ENCODE measurements around the gene HOXA13.

The HOXA13 gene

DNA sequence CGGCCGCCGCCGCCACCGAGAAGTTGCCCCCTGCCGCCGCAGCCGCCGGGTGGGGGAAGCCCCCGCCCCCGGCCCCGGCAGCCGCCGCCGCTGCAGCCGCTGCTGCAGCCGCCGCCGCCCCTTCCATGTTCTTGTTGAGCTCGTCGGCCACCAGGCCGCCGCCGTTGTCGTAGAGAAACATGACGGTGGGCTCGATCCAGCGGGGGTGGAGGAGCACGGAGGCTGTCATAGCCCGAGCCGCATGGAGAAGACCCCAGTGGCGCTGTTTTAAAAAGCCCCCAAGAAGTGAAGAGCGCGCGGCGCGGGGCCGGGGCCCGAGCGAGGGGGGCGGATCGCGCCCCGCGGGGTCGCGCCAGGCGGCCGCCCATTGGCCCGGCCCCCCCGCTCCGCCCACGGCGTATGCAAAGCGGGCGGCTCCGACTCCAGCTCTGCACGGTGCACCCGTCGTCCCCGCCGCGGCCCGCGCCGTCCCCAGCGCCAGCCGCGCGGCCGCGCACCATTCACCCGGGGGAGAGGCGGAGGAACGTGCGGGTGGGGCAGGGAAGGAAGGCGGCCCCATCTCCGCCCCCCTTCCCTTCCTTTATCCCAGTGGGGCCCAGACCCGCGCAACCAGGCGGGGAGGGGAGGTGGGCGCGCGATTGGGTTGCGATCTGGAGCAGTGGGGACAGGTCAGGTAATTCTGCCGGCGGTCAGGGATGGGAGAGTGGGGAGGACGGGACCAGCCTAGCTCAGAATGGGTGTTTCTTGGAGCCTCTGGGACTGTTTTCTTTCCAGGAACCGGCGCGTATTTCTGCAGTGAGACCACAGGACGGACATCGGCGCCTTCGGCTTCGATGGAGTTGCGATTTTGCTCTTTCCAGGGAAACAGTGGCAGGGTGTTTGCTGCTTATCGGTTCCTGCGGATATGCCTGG lies at the start of gene HOXA13:
Gene HOXA13 (minus strand): TSS at position 243 of the 912 bp plus-strand sequence. CDS start 14 bp downstream, at position 229.
- no peak for DNase-seq (ENCODE audit: low read depth in 1 of 2, low spot score in 1 of 2)

DNA sequence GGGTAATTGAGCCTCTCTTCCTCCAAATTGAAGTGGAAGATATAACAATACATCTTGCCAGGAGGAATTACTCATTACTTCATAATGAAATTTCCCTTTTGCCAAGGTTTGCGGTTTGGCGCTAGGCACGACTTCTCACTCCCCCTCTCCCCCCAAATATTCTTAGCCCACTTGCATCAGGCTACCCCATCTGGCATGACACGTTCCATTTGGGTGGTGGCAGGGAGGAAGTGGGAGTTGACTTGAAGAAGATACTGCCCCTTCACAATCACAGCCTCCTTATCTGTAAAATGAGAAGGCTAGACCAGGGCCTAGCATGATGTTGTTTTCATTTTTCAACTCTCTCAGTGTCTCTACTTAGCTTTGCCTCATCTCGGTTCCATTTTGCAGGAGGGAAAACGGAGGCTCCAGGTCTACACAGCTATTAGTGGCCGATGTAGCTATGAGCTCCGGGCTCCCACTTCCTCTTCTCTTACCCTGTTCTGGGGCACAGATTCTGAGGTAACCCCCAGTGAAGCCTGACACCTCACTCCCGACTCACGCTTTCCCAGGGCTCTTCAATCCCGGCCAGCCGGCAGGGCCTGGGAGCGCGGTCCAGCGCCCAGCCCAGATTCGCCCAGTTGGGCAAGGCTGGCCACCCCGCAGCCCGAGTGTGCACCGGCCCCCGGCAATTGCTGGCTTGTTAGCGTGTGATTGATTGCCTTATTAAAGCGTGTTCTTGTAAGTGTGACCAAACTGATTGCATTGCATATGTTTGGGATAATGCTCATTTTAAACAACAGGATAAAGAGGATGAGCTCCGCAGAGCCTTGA lies 49.2 kb upstream of the HOXA13 start:
- no peak for DNase-seq (ENCODE audit: low read depth in 1 of 2, low spot score in 1 of 2)

GRCh38 chr7:27248427-27248806 lies 48.5 kb upstream of the HOXA13 start:
- DNase-seq (ENCODE audit: low read depth in 1 of 2, low spot score in 1 of 2) = no peak

DNA sequence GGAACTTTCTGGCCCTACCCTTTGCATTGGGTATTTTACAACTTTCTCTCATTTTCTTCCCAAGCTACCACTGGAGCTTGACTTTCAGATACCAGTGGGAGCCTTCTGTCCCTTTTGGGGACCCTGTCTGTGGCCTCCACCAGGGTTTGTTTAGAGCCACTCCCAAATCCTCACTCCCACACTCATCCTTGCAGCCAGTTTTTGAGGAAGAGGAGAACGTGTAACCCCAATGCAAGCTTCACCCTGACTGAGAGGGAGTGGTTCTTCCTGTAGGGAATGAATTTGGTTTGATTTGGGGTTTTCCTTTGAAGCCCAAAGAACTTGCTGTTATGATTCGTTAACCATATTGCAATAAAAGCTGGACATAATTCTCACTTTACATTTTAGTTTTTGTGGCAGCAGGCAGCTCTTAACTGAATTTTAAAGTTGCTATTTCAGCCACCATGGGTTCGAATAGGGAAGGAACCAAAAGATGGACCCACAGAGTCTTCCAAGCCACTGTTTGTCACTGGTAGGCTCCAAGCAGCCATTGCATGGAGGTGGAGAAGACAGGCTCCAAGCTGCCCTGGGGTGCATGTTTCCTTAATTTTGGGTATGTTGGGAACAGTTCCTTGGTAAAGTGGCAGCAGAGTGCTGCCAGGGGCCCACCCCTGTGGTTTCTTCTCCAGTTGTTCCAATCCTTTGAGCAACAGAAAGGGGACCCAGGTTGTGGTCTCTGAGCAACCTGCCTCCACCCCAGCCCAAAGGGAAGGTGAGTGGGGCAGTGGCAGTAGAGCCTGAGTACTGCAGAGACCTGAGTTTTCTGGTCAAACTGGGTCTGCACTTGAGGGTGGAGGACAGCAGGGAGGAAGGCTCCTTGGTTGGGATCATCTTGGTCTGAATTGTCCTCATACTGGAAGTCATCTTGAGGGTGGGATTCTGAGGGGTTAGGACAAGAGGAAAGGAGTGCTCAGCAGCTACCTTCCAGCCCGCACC lies 47.8 kb upstream of the HOXA13 start:
- DNase-seq (ENCODE audit: low read depth in 1 of 2, low spot score in 1 of 2) = no peak

DNA sequence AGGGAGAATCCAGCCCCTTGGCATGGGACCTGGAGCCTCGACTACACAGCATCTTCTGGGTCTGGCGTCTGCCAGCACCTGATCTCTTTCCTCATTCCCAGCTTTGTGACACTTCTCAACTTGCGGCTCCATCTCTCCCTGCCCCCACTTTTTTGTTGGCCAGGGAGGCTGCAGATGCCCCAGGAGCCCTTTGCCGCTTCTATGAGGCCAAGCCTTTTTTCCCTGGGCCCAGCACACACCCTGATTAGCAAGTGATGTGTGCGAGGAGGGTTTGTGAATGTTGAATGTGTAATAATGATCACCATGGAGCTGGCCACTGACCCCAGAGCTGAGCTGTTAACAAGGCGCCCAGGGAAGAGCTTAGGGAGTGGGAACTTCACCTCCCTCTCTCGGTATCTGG lies 47.1 kb upstream of the HOXA13 start:
- DNase-seq (ENCODE audit: low read depth in 1 of 2, low spot score in 1 of 2) = no peak

DNA sequence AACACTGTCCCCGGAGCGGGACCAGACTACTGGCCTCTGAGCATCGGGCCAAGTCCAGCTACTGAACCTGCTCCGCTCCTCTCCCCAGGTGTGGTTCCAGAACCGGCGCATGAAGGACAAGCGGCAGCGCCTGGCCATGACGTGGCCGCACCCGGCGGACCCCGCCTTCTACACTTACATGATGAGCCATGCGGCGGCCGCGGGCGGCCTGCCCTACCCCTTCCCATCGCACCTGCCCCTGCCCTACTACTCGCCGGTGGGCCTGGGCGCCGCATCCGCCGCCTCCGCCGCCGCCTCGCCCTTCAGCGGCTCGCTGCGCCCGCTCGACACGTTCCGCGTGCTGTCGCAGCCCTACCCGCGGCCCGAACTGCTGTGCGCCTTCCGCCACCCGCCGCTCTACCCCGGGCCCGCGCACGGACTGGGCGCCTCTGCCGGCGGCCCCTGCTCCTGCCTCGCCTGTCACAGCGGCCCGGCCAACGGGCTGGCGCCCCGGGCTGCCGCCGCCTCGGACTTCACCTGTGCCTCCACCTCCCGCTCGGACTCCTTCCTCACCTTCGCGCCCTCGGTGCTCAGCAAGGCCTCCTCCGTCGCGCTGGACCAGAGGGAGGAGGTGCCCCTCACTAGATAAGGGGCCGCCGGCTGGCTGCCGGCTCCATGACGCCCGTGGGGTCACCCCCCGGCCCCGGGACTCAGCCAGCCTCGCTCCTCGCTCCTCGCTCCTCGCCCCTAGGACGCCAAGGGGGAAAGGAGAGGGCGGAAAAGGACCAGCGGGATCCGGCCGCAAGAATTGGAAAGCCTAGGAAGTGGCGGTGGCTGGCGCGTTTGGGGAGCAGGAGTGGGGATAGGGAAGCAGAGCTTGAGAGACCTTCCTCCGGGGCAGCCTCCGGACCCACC lies 46.2 kb upstream of the HOXA13 start:
- no peak for DNase-seq (ENCODE audit: low read depth in 1 of 2, low spot score in 1 of 2)

DNA sequence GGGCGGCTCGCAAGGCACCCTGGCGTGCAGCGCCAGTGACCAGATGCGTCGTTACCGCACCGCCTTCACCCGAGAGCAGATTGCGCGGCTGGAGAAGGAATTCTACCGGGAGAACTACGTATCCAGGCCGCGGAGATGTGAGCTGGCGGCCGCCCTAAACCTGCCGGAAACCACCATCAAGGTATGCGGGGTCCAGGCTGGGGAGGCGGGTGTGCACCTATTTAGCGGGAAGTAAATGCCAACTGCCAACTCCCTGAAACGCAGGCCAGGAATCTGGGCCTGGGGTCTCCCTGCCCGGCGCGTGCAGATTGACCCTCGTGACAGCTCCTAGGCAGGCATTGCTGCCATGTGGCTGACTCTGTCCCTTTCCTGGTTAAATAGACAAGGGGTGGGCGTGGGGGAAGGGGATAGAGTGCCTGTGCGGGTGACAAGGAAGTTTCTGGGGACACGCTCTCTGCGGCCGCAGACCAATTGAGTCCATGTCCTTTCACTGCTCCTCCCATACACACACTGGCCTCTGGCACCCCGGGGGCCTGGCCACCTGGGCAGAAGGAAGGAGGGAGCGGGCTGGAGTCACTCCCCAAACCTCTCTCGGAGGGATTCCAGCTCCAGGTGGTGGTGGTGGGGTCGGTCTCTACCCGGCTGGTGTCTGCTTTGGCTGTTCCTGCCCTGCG lies 45.4 kb upstream of the HOXA13 start:
- no peak for DNase-seq (ENCODE audit: low read depth in 1 of 2, low spot score in 1 of 2)

- no peak for DNase-seq (ENCODE audit: low read depth in 1 of 2, low spot score in 1 of 2)
These were observed 44.7 kb upstream of the HOXA13 start for GRCh38 chr7:27244488-27245123.

DNA sequence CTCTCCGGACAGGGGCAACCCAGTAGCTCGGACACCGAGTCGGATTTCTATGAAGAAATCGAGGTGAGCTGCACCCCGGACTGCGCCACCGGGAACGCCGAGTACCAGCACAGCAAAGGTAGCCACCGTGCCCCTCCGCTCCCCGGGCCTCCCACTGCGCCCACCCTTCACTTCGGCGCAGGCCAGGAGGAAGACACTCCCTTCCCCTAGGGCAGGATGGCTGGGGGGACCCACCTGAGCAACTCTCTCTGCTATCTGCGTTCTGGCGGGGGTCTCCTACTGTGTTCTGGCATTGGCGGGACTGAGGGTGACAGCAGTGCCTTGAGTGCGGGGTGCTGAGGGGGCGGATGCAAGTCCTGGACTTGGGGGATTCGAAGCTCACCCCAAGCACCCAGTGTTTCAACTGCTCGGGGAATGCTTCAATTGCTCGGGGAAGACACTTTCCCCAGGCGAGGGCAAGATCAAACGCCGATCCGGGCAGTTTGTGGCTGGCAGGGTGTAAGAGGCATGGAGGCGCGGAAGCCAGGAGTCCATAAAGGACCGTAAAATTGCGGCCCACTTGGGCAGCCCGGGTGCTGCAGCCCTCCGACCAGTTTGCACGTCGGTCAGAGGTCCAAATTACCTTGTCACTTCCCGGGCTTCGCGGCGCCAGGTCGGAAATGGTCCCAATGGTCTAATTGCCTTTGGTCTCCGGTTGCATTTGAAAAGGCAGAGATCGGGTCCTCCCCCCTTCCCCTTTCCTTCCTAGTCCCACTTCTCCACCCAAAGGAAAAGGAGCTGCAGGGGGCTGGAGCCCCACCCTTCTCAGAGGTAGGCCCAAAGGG lies 43.7 kb upstream of the HOXA13 start:
- DNase-seq (ENCODE audit: low read depth in 1 of 2, low spot score in 1 of 2) = no peak

DNA sequence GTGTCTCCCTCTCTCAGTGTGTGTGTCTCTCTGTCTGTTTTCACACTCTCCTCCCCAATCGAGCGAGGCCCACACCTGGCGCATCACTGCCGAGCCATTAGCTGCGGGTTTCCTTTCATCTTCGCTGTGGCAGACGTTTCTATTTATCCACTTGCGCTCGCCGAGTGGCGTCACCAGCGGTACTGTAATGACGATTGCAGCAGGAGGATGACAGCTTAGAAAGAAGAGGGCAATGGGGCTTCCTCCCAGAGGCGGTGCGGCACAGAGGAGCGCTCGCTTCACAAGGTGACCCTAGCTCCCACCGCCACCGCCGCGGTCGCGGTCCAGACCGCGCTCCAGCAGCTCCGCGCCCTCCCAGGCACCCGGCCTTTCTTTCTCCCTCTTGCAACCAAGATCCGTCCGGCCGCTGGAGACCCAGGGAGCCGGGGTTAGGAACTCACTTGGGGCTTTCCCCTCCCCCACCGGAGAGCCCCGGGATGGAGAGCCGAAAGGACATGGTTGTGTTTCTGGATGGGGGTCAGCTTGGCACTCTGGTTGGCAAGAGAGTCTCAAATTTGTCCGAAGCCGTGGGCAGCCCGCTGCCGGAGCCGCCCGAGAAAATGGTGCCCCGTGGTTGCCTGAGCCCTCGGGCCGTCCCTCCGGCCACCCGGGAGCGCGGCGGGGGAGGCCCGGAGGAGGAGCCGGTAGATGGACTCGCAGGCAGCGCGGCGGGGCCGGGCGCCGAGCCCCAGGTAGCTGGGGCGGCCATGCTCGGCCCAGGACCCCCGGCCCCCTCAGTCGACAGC lies 42.9 kb upstream of the HOXA13 start, which contains the start of gene EVX1:
Gene EVX1 (plus strand): TSS at position 248 of the 785 bp plus-strand sequence. CDS start 229 bp downstream, at position 477.
- DNase-seq (ENCODE audit: low read depth in 1 of 2, low spot score in 1 of 2) = no peak

- no peak for DNase-seq (ENCODE audit: low read depth in 1 of 2, low spot score in 1 of 2)
These were observed 42.3 kb upstream of the HOXA13 start for GRCh38 chr7:27242154-27242553.

GRCh38 chr7:27241189-27242056 lies 41.5 kb upstream of the HOXA13 start:
- no peak for DNase-seq (ENCODE audit: low read depth in 1 of 2, low spot score in 1 of 2)

- DNase-seq (ENCODE audit: low read depth in 1 of 2, low spot score in 1 of 2) = no peak
These were observed 40.3 kb upstream of the HOXA13 start for GRCh38 chr7:27240015-27240731.

- DNase-seq (ENCODE audit: low read depth in 1 of 2, low spot score in 1 of 2) = no peak
These were observed 39.6 kb upstream of the HOXA13 start for GRCh38 chr7:27239387-27240014.

DNA sequence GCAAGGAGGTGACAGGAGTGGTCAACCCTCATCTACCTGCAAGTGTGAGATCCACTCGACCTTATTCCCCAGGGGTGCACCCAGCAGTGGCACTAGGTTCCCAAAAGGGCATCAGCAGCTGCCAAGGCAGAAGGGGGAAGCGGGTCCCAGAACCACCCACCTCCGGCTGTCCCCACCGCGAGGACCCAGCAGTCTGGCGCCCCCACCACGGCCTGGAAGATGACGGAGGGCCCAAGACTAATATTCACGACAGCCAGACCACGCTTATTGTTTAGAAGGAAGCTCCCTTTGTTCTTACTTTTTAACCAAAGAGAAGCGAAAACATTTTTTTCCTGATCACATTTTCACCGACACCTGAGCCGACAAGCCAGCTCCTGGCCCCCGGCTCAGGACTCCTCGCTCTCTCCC lies 39.1 kb upstream of the HOXA13 start:
- DNase-seq (ENCODE audit: low read depth in 1 of 2, low spot score in 1 of 2) = no peak
